Measurements from ENCODE around the gene ALK.

Gene ALK

DNA sequence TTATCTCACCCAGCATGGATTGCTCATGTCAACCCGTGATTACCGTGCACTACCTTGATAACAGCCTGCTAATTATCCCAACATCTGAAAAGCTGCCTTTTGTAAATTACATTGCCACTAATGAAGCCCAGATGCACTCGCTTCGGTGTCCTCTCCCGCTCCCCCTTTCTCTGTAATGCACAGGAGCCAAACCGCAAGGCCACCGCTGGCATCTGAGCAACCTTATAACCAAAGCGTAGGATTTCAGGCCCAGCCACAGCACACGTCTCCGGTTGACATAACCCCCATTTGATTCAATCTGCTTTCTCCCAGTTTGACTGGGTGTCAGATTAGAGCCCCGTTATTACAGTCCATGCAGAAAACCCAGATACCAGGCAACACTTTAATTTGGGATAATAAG lies 341.2 kb downstream of the ALK start:
- TF ChIP-seq ZFX (IDR thresholded peaks at IDR 0.05): no peak
- TF ChIP-seq, protein P1, sequence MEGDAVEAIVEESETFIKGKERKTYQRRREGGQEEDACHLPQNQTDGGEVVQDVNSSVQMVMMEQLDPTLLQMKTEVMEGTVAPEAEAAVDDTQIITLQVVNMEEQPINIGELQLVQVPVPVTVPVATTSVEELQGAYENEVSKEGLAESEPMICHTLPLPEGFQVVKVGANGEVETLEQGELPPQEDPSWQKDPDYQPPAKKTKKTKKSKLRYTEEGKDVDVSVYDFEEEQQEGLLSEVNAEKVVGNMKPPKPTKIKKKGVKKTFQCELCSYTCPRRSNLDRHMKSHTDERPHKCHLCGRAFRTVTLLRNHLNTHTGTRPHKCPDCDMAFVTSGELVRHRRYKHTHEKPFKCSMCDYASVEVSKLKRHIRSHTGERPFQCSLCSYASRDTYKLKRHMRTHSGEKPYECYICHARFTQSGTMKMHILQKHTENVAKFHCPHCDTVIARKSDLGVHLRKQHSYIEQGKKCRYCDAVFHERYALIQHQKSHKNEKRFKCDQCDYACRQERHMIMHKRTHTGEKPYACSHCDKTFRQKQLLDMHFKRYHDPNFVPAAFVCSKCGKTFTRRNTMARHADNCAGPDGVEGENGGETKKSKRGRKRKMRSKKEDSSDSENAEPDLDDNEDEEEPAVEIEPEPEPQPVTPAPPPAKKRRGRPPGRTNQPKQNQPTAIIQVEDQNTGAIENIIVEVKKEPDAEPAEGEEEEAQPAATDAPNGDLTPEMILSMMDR (conservative IDR thresholded peaks at IDR 0.05): no peak
- no peak overlapping the region for H3K27ac ChIP-seq

DNA sequence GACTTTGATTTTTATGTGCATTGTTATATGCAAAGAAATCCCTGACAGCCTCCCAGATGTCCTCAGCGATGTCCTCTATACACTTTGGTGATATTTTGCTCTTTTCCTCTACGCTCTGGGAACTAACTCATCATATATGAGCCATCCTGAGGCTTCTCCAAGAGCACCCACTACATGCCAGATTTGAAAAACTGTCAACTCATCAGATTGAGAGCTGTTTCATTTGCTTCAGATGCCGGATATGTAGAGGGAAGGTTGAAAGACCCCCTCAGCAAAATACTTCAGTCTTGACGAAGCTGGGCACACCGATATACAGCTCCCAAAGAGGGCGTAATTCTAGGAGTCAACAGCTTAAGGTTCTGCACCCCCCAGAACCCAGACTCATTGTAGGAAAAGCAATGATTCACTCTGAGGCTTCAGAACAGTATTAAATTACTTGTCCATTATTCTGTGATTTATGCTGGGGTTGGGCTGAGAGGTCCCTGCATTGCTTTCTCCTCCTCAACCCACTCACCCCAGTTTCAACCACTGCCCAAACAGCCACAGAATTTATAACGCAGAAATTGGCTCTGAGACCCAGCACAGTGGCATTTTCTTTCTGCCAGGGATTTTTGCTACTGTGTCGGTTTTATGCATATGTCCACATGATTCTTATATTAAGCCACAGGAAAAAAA lies 341.8 kb downstream of the ALK start:
- no peak for TF ChIP-seq ZFX (IDR thresholded peaks at IDR 0.05)
- TF ChIP-seq, protein P1 (conservative IDR thresholded peaks at IDR 0.05): no peak
- H3K27ac ChIP-seq: no peak overlapping the region

- no peak for TF ChIP-seq ZFX (IDR thresholded peaks at IDR 0.05)
- TF ChIP-seq, protein P1 (conservative IDR thresholded peaks at IDR 0.05): no peak
- H3K27ac ChIP-seq: no peak overlapping the region
Observed at GRCh38 chr2:29578084-29578598, 343.2 kb downstream of the ALK start.

GRCh38 chr2:29576231-29576630 lies 345.2 kb downstream of the ALK start:
- no peak for TF ChIP-seq ZFX (IDR thresholded peaks at IDR 0.05)
- TF ChIP-seq, protein P1 (conservative IDR thresholded peaks at IDR 0.05): no peak

GRCh38 chr2:29575370-29575890 lies 346.0 kb downstream of the ALK start:
- H3K27ac ChIP-seq: no peak overlapping the region
- TF ChIP-seq, protein P1 (conservative IDR thresholded peaks at IDR 0.05): no peak
- no peak for TF ChIP-seq ZFX (IDR thresholded peaks at IDR 0.05)

More at GRCh38 chr2:29576231-29576630, 345.2 kb downstream of the ALK start:
- H3K27ac ChIP-seq: no peak overlapping the region

DNA sequence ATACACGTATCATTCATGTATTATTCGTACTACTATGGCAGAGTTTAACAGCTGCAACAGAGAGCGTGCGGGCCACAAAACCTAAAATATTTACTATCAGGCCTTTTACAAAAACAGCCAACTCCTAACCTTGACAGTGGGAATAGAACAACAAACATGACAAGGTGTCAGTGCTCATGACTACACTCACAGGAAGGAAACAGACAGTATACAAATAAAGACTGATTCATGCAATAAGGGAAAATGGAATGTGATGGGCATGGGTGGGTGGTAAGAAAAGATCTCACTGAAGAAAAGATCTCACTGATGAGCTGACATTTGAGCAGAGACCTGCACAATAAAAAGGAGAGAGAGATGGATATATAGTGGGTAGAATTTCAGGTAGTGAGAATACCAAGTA lies 347.8 kb downstream of the ALK start:
- no peak overlapping the region for H3K27ac ChIP-seq
- TF ChIP-seq, protein P1 (conservative IDR thresholded peaks at IDR 0.05): no peak

GRCh38 chr2:29573147-29573546 lies 348.2 kb downstream of the ALK start:
- TF ChIP-seq ZFX (IDR thresholded peaks at IDR 0.05): no peak
- TF ChIP-seq, protein P1 (conservative IDR thresholded peaks at IDR 0.05): no peak
- no peak overlapping the region for H3K27ac ChIP-seq
